Progenitor cell of endocrine pancreas (in vitro differentiated cells): ENCODE data around the gene ADAMTS9. TPM values are rescaled to one million over a fixed set of nuclear protein-coding genes. Genes with fewer than 3 reads are reported as not detected.

ENCODE experiments used
- DNase-seq: peaks from one replicate; pipeline ENCODE4 v3.0.0; 2021; ENCODE audit warnings: low spot score; ENCODE audit not compliant: unreplicated experiment
- H3K27ac Mint-ChIP-seq: 2 replicates; pipeline ENCODE4 v1.8.0; 2021; ENCODE audit warnings: mild to moderate bottlenecking, moderate library complexity, mixed read lengths
- H3K27me3 Mint-ChIP-seq: 2 replicates; pipeline ENCODE4 v1.8.0; 2021; ENCODE audit warnings: mixed read lengths
- H3K36me3 Mint-ChIP-seq: 2 replicates; pipeline ENCODE4 v1.8.0; 2022; ENCODE audit warnings: mixed read lengths; ENCODE audit not compliant: insufficient read depth
- H3K4me1 Mint-ChIP-seq: 2 replicates; pipeline ENCODE4 v1.8.0; 2021; ENCODE audit warnings: low read depth, mixed read lengths
- H3K4me3 Mint-ChIP-seq: 2 replicates; pipeline ENCODE4 v1.8.0; 2021; ENCODE audit warnings: low read depth, mild to moderate bottlenecking, moderate library complexity, mixed read lengths
- H3K9me3 Mint-ChIP-seq: 2 replicates; pipeline ENCODE4 v1.8.0; 2021; ENCODE audit warnings: low read depth, mixed read lengths
- CTCF ChIP-seq: fragments of 200-600 bp; sonication (generic); IDR thresholded peaks from one replicate; pipeline ENCODE4 v1.5.0; 2021; ENCODE audit warnings: antibody characterized with exemption, mild to moderate bottlenecking; ENCODE audit not compliant: unreplicated experiment
- total RNA-seq: library from RNA; stranded (reverse); gene quantifications from 2 replicates; pipeline ENCODE4 v1.2.1, GENCODE V29; 2021

The ADAMTS9 gene
- total RNA-seq, 1 donor from 2014 or later, result 54.2 TPM

- Mint-ChIP-seq H3K4me3 (no peak overlapping the region), H3K27me3 (no peaks in the 10 kb centered on the region), H3K4me1 (no peaks in the 10 kb centered on the region), H3K27ac (no peak overlapping the region), H3K36me3 (peaks cover 60% of the 10 kb centered on the region), H3K9me3 (peaks cover 4% of the 10 kb centered on the region)
- no peak for TF ChIP-seq CTCF
- DNase-seq, result no peak
Measured at GRCh38 chr3:64621275-64621674, 66.5 kb downstream of the ADAMTS9 start.

GRCh38 chr3:64620020-64620419, 67.8 kb downstream of the ADAMTS9 start:
- Mint-ChIP-seq H3K4me3 (no peak overlapping the region), H3K27me3 (no peaks in the 10 kb centered on the region), H3K27ac (no peak overlapping the region), H3K4me1 (peaks cover 2% of the 10 kb centered on the region), H3K9me3 (peaks cover 7% of the 10 kb centered on the region), H3K36me3 (peaks cover 65% of the 10 kb centered on the region)
- no peak for DNase-seq
- TF ChIP-seq CTCF, result no peak

- no peak for DNase-seq
- H3K9me3 Mint-ChIP-seq, result peaks cover 7% of the 10 kb centered on the region
- H3K36me3 Mint-ChIP-seq, result peaks cover 65% of the 10 kb centered on the region
- no peak overlapping the region for H3K27ac Mint-ChIP-seq
- no peak overlapping the region for H3K4me3 Mint-ChIP-seq
- peaks cover 10% of the 10 kb centered on the region for H3K4me1 Mint-ChIP-seq
- H3K27me3 Mint-ChIP-seq, result no peaks in the 10 kb centered on the region
- no peak for TF ChIP-seq CTCF
Measured at GRCh38 chr3:64619216-64619615, 68.6 kb downstream of the ADAMTS9 start.

GRCh38 chr3:64617610-64618009, 70.2 kb downstream of the ADAMTS9 start:
- no peak for TF ChIP-seq CTCF

GRCh38 chr3:64616953-64617352, 70.8 kb downstream of the ADAMTS9 start:
- H3K4me3 Mint-ChIP-seq, result no peak overlapping the region
- H3K4me1 Mint-ChIP-seq, result peaks cover 32% of the 10 kb centered on the region
- no peaks in the 10 kb centered on the region for H3K27me3 Mint-ChIP-seq
- no peak for TF ChIP-seq CTCF
- H3K27ac Mint-ChIP-seq, result no peak overlapping the region
- peaks cover 50% of the 10 kb centered on the region for H3K36me3 Mint-ChIP-seq
- no peak for DNase-seq
- H3K9me3 Mint-ChIP-seq, result peaks cover 7% of the 10 kb centered on the region

More at GRCh38 chr3:64617610-64618009, 70.2 kb downstream of the ADAMTS9 start:
- peaks cover 50% of the 10 kb centered on the region for H3K36me3 Mint-ChIP-seq
- peaks cover 7% of the 10 kb centered on the region for H3K9me3 Mint-ChIP-seq
- no peak overlapping the region for H3K27ac Mint-ChIP-seq
- DNase-seq, result no peak
- no peaks in the 10 kb centered on the region for H3K27me3 Mint-ChIP-seq
- no peak overlapping the region for H3K4me3 Mint-ChIP-seq
- H3K4me1 Mint-ChIP-seq, result peaks cover 26% of the 10 kb centered on the region
